AG08396 (cell line): ENCODE results near the gene SEMA3A.
"Not testable (repeated sequence)": the region's sequence is repeated elsewhere in the genome, so short reads cannot be mapped to it uniquely, and the experiment has no call there.

Experiments used
- DNase-seq: peaks from one replicate; pipeline ENCODE4 v3.0.0; 2012; ENCODE audit warnings: low spot score, mixed read lengths

The SEMA3A gene

DNA sequence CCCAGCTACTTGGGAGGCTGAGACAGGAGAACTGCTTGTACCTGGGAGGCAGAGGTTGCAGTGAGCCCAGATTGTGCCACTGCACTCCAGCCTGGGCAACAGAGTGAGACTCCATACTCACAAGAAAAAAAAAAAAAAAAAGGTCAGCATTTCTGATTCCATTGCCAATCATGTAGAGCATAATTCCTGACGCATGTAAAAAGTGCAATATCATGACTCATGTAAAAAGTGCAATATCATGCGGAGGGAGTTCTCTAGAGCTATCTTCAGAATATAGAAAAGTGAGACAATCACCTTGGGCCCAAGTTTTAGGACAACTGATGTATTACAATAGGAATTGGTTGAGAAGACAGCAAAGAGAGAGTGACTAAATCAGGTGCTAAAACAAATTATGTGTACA, 85.8 kb downstream of the SEMA3A start:
- no peak for DNase-seq

DNA sequence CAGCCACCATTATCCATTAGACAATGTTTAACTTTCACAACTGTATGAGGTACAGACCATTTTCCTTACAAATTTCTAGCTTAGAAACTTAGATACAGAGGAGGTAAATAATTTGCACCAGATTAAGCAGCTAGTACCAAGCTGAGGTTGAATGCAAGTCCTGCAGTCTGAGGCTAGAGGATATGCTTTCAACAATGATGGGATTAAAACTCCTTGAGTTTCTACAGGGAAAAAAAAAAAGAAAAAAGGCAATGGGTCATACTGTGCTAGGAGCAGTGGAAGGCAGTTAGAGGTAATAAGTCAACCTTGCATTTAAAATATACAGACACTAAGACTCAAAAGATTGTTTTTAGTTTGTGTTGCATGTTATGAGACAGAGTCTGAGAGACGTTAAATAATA, 86.5 kb downstream of the SEMA3A start:
- DNase-seq = no peak

DNA sequence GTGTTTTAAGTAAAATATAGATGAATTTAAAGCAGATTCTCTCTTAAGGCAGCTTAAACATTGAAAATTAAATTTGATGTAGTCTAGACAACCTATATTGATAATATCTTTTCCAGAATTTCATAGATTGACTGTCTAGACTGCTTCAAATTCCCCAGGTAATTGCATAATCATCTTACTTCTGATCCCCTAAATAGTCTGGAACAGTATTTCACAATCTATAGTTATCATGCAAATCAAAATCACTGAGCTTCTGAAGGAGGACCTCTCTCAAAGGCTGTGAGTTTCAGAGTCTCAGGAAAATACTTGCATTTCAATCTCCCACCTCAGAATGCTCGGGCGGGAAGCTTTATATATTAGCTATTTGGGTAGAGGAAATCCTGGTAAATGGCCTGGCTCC, 87.3 kb downstream of the SEMA3A start:
- no peak for DNase-seq

DNA sequence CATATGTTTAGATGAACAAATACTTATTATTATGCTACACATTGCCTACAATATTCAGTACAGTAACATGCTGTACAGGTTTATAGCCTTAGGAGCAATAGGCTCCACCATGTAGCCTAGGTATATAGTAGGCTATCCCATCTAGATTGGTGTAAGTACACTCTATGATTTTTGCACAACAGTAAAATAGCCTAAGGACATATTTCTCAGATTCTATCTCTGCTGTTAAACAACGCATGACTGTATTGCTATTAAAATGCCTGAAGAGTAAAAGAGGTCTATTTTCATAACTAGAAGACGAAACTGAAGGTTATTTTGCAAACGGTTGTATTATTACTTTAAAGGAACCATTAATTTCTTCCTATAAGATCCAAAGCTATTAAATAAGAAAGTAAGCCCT, 88.3 kb downstream of the SEMA3A start:
- DNase-seq = no peak

DNA sequence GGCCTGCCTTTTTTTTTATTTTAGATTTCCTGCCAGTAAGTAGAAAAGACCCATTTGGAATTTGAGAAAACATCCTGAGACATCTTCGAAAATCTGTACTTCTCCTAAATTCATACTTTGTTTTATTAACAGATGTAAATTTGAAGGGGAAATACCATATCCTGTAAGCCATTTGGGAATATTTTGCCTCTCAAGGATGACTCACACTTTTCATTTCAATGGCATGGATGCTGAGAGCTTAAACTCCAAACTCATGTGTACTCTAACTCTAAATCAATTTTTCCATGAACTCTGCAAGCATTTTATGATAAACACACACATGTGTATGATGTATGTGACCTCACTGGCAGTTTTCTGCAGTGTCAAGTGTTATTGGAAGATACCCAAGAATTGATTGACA, 89.0 kb downstream of the SEMA3A start:
- no peak for DNase-seq

DNA sequence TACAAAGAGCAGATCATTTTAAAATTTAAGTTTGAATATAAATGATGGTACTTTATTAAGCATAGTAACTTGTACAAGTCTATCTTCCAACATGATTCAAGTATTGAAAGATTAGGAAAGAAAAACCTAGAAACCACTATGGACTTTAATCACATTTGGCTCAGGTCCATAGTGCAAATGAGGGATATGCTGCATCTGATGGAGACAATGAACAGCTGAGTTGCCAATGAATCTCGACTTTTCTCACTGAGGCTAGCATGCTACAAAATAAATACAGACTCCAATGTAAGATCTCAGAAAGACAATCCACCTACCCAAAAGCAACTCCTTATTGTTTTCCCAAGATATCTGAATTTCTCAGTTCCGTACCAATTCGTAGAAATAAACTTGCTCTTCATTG, 89.8 kb downstream of the SEMA3A start:
- DNase-seq = no peak

DNA sequence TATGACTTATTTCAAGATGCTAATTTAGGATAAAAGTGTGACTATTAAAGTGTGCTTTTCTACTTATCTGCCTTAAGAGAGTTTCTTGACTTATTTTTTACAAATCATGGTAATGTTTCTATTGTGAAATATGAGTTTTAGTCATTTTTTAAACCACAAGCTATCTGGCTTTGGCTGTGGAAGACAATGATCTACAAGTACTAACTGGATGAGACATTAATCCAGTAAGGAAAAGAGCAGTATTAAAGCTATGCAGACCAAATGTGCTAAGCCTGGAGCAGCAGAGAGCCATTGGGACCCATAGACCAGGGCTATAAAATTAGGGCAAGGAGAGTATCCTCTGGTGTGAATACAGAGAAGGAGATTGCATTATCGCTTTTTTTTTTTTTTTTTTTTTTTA, 92.4 kb downstream of the SEMA3A start:
- DNase-seq = no peak

DNA sequence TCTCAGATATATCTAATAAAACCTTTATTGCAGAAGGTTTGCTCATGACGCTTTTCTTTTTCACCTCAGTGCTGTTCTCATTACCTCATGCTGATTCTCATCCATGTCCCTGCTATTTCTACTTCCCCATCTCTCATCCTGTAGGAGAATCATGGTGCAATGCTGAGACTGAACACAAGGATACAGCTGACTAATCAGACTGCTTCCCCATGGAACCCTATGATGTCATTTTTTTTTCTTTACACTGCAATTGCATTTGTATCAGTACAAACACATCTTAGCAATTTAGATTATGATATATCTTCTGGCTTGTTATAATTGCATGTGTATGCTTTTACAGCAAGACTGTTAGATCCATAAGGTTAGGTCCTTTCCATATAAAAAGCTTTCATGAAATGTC, 93.7 kb downstream of the SEMA3A start:
- peak; percentile 5 for DNase-seq

DNA sequence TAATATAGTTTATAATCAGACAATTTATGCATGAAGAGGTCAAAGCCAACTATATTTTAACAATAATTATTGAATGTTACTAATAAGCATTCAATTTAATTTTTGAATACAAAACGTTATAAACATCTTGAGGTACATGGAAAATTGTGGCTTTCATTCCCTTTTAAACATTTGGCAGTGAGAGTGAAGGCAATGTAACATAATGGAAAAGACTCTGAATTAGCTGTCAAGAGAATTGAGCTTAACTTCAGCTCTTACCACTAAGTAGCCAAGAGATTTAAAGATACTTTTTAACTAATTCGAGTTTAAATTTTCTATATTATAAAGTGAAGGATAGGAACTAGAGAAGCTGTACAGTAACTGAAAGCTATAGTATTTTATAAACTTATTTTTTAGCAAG, 98.6 kb downstream of the SEMA3A start:
- no peak for DNase-seq

DNA sequence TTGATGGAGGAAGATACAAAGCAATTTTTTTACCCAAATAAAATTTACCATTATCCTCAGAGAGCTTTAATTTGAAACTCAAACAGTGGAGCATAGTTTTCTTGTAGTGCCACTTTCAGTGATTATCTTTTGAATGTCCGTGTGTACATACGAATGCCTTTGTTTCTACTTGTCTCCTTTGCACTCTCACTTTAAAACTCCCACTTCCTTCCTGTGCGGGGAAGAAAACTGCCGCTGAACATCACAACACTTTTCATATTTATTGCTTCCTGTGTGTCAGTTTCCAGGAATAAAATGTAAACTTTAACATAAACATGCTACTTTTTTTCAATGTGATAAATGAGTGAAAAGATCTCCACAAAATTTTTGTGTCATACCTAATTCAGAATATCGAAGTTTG, 102.4 kb downstream of the SEMA3A start:
- peak; percentile 7 for DNase-seq

DNA sequence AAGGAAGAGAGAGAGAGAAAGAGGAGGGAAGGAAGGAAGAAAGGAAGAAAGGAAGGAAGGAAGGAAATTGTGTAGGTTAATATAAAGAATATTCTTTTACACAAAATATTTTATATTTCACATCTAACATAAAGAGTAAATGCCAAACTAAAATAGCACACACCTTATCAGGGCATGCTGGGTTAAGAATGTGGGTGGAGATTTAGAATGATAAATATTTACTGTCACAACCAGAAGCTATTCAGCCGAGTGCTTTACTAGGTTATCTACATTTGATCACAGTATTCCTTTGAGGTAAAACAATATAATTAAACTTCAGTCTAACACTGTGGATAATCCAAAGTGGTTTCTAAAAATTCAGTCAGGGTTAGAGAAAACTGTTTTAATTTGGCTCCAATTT, 103.3 kb downstream of the SEMA3A start:
- no peak for DNase-seq

DNA sequence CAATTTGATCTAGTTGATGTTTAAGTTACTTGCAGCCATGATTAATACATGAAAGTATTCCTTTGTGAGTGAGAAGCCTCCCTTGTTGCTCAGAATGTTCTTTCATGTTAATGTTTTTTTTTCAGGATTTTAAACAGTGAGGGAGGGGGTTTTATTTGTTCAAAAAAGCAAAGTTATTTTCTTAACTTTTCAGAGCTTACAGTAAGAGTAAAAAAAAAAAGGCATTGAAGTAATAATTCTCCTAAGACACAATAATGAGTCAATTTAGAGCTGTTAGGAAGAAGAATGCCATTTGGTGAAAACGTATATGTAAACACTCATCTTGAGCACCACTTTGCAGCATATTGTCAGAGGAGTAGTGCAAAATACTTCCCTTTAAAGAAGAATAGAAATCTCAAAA, 105.8 kb downstream of the SEMA3A start:
- no peak for DNase-seq

DNA sequence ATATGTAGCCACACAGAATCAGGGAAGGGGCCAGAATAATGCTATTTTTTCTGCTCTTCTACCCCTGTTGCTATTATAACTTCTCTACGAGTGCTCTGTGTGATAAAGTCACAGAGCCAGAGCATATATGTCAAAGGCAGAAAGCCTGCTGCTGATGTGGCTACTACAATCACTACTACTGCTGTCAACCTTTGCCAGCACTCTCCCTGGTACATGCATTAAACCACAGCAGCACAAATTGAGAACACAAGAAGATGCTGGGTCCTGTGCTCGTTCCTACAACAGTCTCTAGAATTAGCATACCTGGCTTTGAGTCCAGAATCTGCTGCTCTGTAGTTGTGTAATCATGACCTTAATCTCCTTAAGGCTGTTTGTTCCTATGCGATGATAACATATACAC, 108.6 kb downstream of the SEMA3A start:
- DNase-seq = no peak

DNA sequence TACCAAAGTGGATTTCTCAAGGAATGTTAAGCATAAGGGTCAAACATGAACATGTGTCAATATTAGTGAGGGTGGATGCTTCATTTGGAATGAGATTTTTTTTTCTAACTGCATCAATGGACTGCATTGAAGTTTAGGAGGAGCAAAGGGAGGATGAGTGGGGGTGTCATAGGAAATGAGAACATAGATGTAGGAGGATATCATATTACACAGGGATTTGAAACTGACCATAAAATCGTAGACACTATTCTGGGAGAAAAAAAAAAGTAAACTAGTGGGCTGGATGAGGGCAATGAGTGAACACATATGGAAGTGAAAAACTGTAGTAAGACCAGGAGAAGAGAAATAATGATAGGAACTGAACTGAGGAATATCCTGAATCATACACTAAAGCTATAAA, 109.4 kb downstream of the SEMA3A start:
- no peak for DNase-seq

DNA sequence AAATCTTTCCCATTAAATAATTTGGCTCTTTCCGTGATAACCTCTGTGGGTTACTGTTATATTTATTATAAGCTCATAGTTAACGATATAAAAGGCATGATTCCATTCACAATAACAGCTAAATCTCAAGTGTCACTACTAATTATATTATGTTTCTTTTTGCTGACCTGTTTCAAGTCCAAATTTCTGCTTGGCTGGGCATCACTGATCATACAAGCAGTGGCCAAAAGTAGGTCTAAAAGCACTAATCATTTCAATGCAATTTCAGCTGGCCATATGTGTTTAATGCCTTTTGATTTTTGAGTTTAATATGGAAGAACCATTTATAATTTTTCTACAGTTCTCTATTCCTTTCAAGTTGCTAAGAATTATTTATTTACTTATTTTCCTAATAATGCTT, 110.7 kb downstream of the SEMA3A start:
- DNase-seq = no peak

DNA sequence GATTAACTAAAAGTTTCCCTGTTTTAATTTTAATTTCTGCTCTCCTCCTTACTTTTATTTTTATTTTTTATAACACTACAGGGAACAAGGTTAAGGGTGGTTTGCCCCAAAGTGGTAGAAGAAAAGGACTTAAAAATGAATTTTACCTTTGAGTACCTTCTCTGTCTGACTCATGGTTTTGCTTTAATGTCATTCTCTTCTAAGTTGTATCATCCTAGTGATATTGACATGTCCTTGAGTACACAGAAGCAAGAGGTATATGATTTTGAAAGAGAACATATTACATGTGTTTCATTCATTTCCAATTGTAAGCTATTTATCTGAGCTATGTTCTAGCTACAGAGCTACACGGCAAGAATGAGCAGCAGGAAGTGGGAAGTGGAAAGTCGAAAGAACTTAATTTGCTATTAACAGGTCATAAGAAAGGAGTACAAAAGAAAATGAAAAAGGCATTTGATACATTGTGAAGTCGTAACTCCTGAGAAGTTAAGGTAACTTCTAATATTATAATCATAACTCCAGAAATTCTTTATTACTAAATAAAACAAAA, 112.5 kb downstream of the SEMA3A start:
- no peak for DNase-seq

DNA sequence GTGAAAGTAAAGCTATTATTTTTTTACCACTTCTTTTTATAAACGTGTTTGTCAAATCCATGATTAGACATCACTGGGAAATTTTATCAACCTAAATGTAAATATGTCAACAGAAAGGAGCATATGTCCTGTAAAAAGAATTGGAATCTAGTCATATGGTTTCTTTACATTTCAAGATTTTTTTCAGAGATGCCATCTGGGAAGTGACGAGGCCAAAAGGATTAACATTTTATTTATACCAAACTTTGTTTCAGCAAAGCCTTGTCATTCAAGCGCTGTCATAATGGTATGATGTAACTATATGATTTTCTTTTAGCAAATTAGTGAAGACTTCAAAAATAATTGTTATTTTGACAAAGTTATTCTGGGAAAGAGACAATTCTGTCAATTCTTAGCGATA, 117.3 kb downstream of the SEMA3A start:
- no peak for DNase-seq

DNA sequence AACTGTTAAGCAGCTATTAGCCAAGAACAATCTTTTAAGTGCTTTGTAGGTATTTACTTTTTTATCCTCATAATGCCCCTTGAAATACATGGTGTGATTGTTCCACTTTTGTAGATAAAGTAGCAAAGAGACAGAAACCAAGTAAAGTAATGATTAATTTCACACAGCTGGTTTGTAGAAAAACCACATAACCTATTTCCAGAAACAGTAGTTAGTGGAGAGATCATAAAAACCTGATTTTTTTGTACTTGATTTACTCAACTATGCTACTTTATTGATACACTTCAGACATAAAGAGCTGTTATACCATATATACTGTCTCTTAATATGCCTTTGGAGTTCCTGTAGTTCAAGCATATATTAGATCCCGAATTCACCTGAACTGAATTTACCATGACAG, 118.4 kb downstream of the SEMA3A start:
- no peak for DNase-seq

DNA sequence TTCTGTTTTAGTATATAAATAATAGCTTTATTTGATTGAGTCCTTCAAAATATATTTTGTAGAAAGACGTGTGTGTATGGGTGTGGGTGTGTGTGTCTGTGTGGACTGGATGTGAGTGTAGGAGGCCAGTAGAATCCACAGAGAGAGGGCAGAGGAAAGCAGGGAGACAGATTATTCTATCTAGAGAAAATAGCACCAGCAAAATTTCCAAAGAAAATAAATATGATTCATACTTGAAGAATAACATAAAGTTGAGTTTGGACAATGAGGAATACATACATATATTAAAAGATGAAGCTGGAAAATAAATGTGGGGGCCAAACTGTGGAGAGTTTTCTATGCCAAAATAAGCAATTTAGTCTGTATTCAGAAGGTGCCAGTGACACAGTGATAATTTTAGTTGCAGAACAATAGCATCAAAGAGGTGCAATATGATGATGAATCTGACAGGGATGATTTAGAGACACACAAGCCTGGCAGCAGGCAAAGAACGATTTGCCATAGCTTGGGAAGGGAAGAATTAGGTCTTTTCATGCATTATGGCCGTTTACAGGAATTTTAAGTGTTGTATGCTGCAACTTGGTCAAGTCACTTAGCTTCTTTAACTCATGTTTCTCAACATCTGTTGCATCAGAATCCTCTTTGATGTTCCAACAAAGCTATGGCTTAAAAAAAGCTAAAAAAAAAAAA, 121.3 kb downstream of the SEMA3A start:
- no peak for DNase-seq

DNA sequence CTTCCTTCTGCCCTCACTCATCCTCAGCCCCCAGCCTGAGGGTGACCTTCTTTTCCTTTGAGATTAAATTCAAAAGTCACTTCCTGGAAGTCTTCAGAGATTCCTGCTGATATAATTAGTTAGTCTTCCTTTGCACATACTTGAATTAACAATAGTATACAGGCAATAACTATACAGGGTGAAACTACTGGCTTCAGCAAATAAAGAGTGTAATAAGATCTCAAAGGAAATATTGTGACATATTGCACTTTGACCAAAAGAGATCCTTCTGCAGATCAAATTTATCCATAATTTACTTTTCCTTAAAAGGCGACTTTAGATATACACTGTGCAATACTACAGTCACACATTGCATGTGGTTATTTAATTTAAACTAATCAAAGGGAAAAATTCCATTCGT, 123.8 kb downstream of the SEMA3A start:
- DNase-seq = no peak

DNA sequence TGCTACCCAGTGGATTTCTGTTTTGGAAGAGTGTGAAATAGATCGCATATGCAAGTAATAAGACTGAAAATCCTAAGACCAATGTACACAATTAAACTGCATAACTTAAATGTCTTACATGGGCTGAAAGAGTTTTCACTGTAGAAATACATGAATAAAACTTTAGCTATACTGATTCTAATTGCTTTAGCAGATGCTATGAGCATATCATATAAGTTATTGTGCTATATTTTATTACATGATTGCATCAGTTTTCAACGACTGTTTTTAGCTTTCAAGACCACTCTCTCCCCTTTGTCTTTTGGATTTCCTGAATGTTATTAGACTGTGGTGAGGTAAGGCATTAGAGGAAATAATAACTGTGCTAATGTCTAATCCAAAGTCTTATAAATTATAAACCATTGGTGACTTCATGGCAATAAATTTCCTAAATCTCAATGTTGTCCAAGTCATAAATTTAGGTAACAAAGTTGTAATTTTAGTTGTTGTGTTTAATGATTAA, 124.5 kb downstream of the SEMA3A start:
- DNase-seq = no peak

DNA sequence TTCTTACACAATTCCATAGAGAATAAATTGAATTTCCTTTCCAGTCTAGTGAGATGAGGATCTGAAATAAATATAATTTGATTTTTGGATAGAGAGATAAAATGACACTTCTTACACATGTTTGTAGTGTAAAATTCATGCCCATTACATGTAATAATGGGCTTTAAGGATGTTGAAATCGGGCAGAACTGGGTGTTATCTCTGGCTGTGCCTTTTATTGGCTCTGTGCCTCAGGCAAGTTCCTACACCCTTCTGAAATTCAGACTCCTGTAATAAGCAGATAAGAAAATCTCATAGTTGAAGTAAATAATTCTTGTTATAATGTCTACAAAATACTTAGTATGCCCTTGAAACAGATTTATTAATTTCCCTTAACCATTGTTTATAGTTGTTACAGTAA, 125.6 kb downstream of the SEMA3A start:
- DNase-seq = no peak

DNA sequence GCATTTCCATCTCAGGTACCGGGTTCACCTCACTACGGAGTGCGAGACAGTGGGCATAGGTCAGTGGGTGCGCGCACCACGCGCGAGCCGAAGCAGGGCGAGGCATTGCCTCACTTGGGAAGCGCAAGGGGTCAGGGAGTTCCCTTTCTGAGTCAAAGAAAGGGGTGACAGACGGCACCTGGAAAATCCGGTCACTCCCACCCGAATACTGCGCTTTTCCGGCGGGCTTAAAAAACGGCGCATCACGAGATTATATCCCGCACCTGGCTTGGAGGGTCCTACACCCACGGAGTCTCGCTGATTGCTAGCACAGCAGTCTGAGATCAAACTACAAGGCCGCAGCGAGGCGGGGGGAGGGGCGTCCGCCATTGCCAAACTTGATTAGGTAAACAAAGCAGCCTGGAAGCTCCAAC, 132.1 kb downstream of the SEMA3A start:
- DNase-seq = not testable (repeated sequence)

DNA sequence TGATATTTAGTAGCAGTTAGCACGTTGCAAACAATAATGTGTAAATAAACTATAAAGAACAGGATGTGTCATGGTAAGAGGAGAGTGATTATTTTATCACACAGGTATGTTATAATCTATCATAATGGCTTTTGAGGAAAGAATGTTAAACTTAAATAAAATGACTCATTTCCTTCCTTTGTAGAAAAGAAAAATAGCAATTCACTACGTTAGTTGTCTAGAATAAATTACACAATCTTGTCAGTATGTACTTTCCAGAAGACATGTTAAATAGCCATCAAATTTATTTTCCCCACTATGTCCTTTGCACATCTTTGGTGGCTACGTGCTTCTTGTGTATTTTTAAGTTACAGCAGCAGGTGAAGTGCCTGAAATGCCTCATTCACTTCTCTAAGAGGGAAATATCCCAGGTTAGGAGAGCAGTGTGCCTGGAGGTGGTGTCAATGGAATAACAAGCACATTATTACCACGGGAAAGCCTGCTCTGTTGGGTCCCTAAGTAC, 133.8 kb downstream of the SEMA3A start:
- no peak for DNase-seq
